Upper lobe of left lung (tissue), 6 donors: ENCODE measurements around the gene DDRGK1. TPM values are rescaled to one million over a fixed set of nuclear protein-coding genes. Genes with fewer than 3 reads are reported as not detected.

Source experiments
- ATAC-seq, 2 donors: fragments of 200-7000 bp; cut with Tn5 transposase; one replicate each; pipeline ENCODE4 v1.9.1; 2022; ENCODE audit warnings: mild to moderate bottlenecking in 2 of 2, moderate library complexity in 2 of 2; ENCODE audit not compliant: low FRiP score in 2 of 2
- DNase-seq, 2 donors: peaks; one replicate each; pipeline ENCODE4 v3.0.0-alpha.2; 2019 to 2020
- H3K27ac ChIP-seq, 4 donors: fragments of 200-600 bp; sonication (generic); one replicate each; pipeline ENCODE4 v1.5.1; 2016 to 2019
- H3K27me3 ChIP-seq, 4 donors: fragments of 200-600 bp; sonication (generic); one replicate each; pipeline ENCODE4 v1.5.1; 2017 to 2019
- H3K36me3 ChIP-seq, 4 donors: fragments of 200-600 bp; sonication (generic); one replicate each; pipeline ENCODE4 v1.5.1; 2016 to 2019
- H3K4me1 ChIP-seq, 4 donors: fragments of 200-600 bp; sonication (generic); one replicate each; pipeline ENCODE4 v1.5.1; 2018 to 2019
- H3K4me3 ChIP-seq, 4 donors: fragments of 200-600 bp; sonication (generic); one replicate each; pipeline ENCODE4 v1.5.1; 2017 to 2019; ENCODE audit warnings: mild to moderate bottlenecking in 2 of 4, moderate library complexity in 1 of 4
- H3K9me3 ChIP-seq, 4 donors: fragments of 200-600 bp; sonication (generic); one replicate each; pipeline ENCODE4 v1.5.1; 2018 to 2019
- CTCF ChIP-seq, 6 experiments: fragments of 450-650 bp in 4 of 6; fragments of 200-600 bp in 2 of 6; sonication (generic) in 2 of 6; IDR thresholded peaks; one replicate each; pipeline ENCODE4 v1.5.1; 2016 to 2019; ENCODE audit warnings: antibody characterized with exemption in 6 of 6
- EP300 ChIP-seq, 4 donors: sonication (generic); formaldehyde crosslinking; IDR thresholded peaks; one replicate each; pipeline ENCODE4 v1.5.1; 2017; ENCODE audit warnings: antibody characterized with exemption in 4 of 4, control low read depth in 2 of 4
- POLR2A ChIP-seq, 4 donors: fragments of 450-650 bp; IDR thresholded peaks; one replicate each; pipeline ENCODE4 v1.5.1; 2016 to 2017; ENCODE audit warnings: antibody characterized with exemption in 4 of 4, mild to moderate bottlenecking in 2 of 4
- POLR2AphosphoS5 ChIP-seq, 2 donors: sonication (generic); formaldehyde crosslinking; IDR thresholded peaks; one replicate each; pipeline ENCODE4 v1.5.1; 2017; ENCODE audit warnings: antibody characterized with exemption in 2 of 2
- WGBS, 2 donors: methylation state at CpG; one replicate each; pipeline ENCODE4 v1.1.5; 2017 to 2018; 5-methylcytosine and 5-hydroxymethylcytosine counted together
- total RNA-seq, 6 donors: library from RNA; depleted of rRNA in 4 of 6; stranded (reverse); fragments of >200 nt in 4 of 6; gene quantifications; one replicate each; pipeline versions ENCODE4 v1.1.0 to v1.2.1, GENCODE V29; 2016 to 2021
- donor health status: DM: no; HTN: no; CAD: no; lungs with moderate emphysema.
- donor health status: DM: no; HTN: yes; CAD: no; lungs with severe emphysema.

Gene DDRGK1
- total RNA-seq, 6 donors from 2014 or later, result 90.2 to 192 (median 110) TPM

GRCh38 chr20:3239026-3239866 is 34.8 kb upstream of the DDRGK1 start, which contains the start of gene SLC4A11:
Gene SLC4A11, minus strand, starts transcription at chr20:3239190. Its CDS starts 53 bp downstream, at chr20:3239137.
- TF ChIP-seq CTCF (IDR thresholded peaks at IDR 0.05), result no peak
- peak in 1 of 2 donors; percentile 29 for TF ChIP-seq POLR2AphosphoS5 (IDR thresholded peaks at IDR 0.05)
- H3K4me3 ChIP-seq, result peak within 1 kb of the TSS; percentile 34 to 98 (median 82)
- WGBS, 2 donors, result 1 to 2% methylated on average over 19 to 65 of the region's 107 CpGs
- DNase-seq (peak; percentile 77 to 93), ATAC-seq (peak; percentile 5 to 90)
- peak within 1 kb of the TSS in 1 of 4 donors; percentile 37 for H3K27ac ChIP-seq
- H3K27me3 ChIP-seq, result peaks cover 0 to 35% (median 16%) of the 10 kb centered on the region in 4 donors
- peaks cover 13 to 30% (median 23%) of the 10 kb centered on the region in 4 donors for H3K4me1 ChIP-seq
- H3K36me3 ChIP-seq, result no peaks in the 10 kb centered on the region
- no peaks in the 10 kb centered on the region for H3K9me3 ChIP-seq

- DNase-seq, result peak; percentile 31 to 90
- peaks cover 0 to 35% (median 16%) of the 10 kb centered on the region in 4 donors for H3K27me3 ChIP-seq
- 2% methylated on average over 22 to 32 of the region's 48 CpGs for WGBS, 2 donors
- peak overlapping the region; percentile 34 to 98 (median 82) for H3K4me3 ChIP-seq
- no peaks in the 10 kb centered on the region for H3K36me3 ChIP-seq
- no peaks in the 10 kb centered on the region for H3K9me3 ChIP-seq
- peaks cover 13 to 30% (median 23%) of the 10 kb centered on the region in 4 donors for H3K4me1 ChIP-seq
- TF ChIP-seq POLR2AphosphoS5 (IDR thresholded peaks at IDR 0.05) (no peak), EP300 (IDR thresholded peaks at IDR 0.05) (no peak), POLR2A (IDR thresholded peaks at IDR 0.05) (no peak), CTCF (IDR thresholded peaks at IDR 0.05) (no peak)
- peak overlapping the region in 1 of 4 donors; percentile 37 for H3K27ac ChIP-seq
- peak in 1 of 2 donors; percentile 21 for ATAC-seq
Observed at GRCh38 chr20:3238616-3239025, 34.1 kb upstream of the DDRGK1 start.

- no peak for ATAC-seq
- Histone ChIP-seq H3K36me3 (no peaks in the 10 kb centered on the region), H3K4me1 (peaks cover 13 to 30% (median 23%) of the 10 kb centered on the region in 4 donors), H3K9me3 (no peaks in the 10 kb centered on the region), H3K27ac (no peak overlapping the region), H3K4me3 (peak overlapping the region; percentile 34 to 98 (median 82)), H3K27me3 (peaks cover 0 to 35% (median 16%) of the 10 kb centered on the region in 4 donors)
- 5 to 14% methylated on average over 14 to 34 of the region's 59 CpGs for WGBS, 2 donors
- peak in 1 of 2 donors; percentile 82 for DNase-seq
- TF ChIP-seq EP300 (IDR thresholded peaks at IDR 0.05), result no peak
- TF ChIP-seq CTCF (IDR thresholded peaks at IDR 0.05), result no peak
- no peak for TF ChIP-seq POLR2A (IDR thresholded peaks at IDR 0.05)
- TF ChIP-seq POLR2AphosphoS5 (IDR thresholded peaks at IDR 0.05), result no peak
Observed at GRCh38 chr20:3237958-3238615, 33.6 kb upstream of the DDRGK1 start.

- Histone ChIP-seq H3K4me1 (peaks cover 13 to 30% (median 23%) of the 10 kb centered on the region in 4 donors), H3K27ac (no peak overlapping the region), H3K9me3 (no peaks in the 10 kb centered on the region), H3K36me3 (no peaks in the 10 kb centered on the region), H3K27me3 (peaks cover 0 to 35% (median 16%) of the 10 kb centered on the region in 4 donors), H3K4me3 (peak overlapping the region in 1 of 4 donors; percentile 98)
- 66 to 68% methylated on average over 19 to 25 of the region's 25 CpGs for WGBS, 2 donors
- ATAC-seq (no peak), DNase-seq (no peak)
- no peak for TF ChIP-seq POLR2AphosphoS5 (IDR thresholded peaks at IDR 0.05)
- no peak for TF ChIP-seq EP300 (IDR thresholded peaks at IDR 0.05)
- TF ChIP-seq POLR2A (IDR thresholded peaks at IDR 0.05), result no peak
- TF ChIP-seq CTCF (IDR thresholded peaks at IDR 0.05), result no peak
Observed at GRCh38 chr20:3237011-3237957, 32.8 kb upstream of the DDRGK1 start.
